Psoas muscle (tissue), 8 donors: ENCODE measurements around the gene SLC35F4. TPM values are rescaled to one million over a fixed set of nuclear protein-coding genes. Genes with fewer than 3 reads are reported as not detected.
"Not testable (repeated sequence)": the region's sequence is repeated elsewhere in the genome, so short reads cannot be mapped to it uniquely, and the experiment has no call there.

Experiments used
- ATAC-seq, 4 donors: fragments of 200-7000 bp; cut with Tn5 transposase; one replicate each; pipeline ENCODE4 v1.9.1; 2020; ENCODE audit warnings: moderate library complexity in 3 of 4, mild to moderate bottlenecking in 2 of 4
- DNase-seq, 2 donors: peaks; one replicate each; pipeline ENCODE4 v3.0.0-alpha.2; 2020
- H3K27ac ChIP-seq: fragments of 200-600 bp; one replicate; pipeline ENCODE4 v1.8.0; 2022
- H3K27me3 ChIP-seq, 3 donors: fragments of 200-600 bp in 1 of 3; one replicate each; pipeline versions ENCODE4 v1.6.1 to v1.8.0; 2013 to 2022; ENCODE audit warnings: low read length in 2 of 3, mild to moderate bottlenecking in 2 of 3, moderate library complexity in 1 of 3; ENCODE audit not compliant: insufficient read depth in 3 of 3
- H3K36me3 ChIP-seq, 2 donors: fragments of 200-600 bp in 1 of 2; one replicate each; pipeline versions ENCODE4 v1.6.1 to v1.8.0; 2013 to 2022; ENCODE audit warnings: low read depth in 1 of 2, mild to moderate bottlenecking in 1 of 2, moderate library complexity in 1 of 2; ENCODE audit not compliant: insufficient read depth in 1 of 2
- H3K4me1 ChIP-seq: fragments of 200-600 bp; one replicate; pipeline ENCODE4 v1.8.0; 2022
- H3K4me3 ChIP-seq: fragments of 200-600 bp; one replicate; pipeline ENCODE4 v1.8.0; 2022; ENCODE audit warnings: mild to moderate bottlenecking
- H3K9me3 ChIP-seq: fragments of 200-600 bp; one replicate; pipeline ENCODE4 v1.8.0; 2022
- WGBS, 3 donors: extraction: QIAGEN DNeasy Blood & Tissue Kit; methylation state at CpG; one replicate each; pipeline versions ENCODE4 v1.1.6 to v1.1.7; 2013; 5-methylcytosine and 5-hydroxymethylcytosine counted together
- intact Hi-C, 2 donors: fragments of 100-400 bp; cut with DNase I; formaldehyde crosslinking; loops; one replicate each; pipeline versions ENCODE4 v1.11.0 to v1.14.2; 2022
- polyA plus RNA-seq, 3 donors: library from polyadenylated mRNA; stranded (reverse); fragments of 200-250 nt; gene quantifications; one replicate each; pipeline ENCODE4 v1.2.3, GENCODE V29; 2013
- total RNA-seq, 4 donors: library from RNA; stranded (reverse); fragmentation: NEBNext Ultra II Directional in 2 of 4; extraction: Animal tissue kit (Norgen Biotek cat#: 25700) in 2 of 4; gene quantifications; one replicate each; pipeline versions ENCODE4 v1.2.1 to v1.2.4, GENCODE V29; 2021 to 2023
- TF ChIP-seq, protein P1 (sequence below): fragments of 200-600 bp; IDR thresholded peaks from one replicate; pipeline ENCODE4 v1.8.0; 2022; ENCODE audit warnings: antibody characterized with exemption
- donor health status: healthy with polysubstance abuse.
- donor health status: DM: no; HTN: no; CAD: no; lungs with moderate emphysema.
- donor health status: Bipolar disorder and iron deficiency.
- donor health status: healthy.
- donor health status: DM: yes; HTN: yes; CAD: no.
- donor health status: DM: no; HTN: no; CAD: no.
- donor health status: DM: no; HTN: no; CAD: no.
- donor health status: DM: yes; HTN: yes; CAD: no.

Gene SLC35F4
- total and polyA plus RNA-seq, 7 donors = not detected

DNA sequence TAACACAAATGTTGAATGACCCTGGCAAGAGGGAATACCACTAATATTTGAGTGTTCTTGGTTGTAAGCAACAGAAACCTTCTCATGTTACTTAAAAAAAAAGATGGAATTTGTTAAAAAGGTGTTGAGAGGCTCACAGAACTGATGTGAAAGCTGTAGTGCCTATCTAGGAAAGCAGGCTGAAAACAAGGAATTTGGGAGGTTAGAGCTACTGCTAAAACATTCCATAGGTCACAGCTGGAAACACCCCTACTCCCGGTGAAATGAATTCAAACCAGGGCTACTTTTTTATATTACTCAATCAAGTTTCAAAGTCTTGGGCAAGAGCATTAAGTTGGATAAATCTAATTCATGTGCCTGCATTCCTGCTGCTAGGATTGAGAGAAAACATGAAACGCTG is 104.1 kb downstream of the SLC35F4 start:
- Histone ChIP-seq H3K9me3 (no peaks in the 10 kb centered on the region), H3K27ac (no peak overlapping the region), H3K4me1 (no peaks in the 10 kb centered on the region), H3K4me3 (no peak overlapping the region), H3K36me3 (no peaks in the 10 kb centered on the region), H3K27me3 (no peaks in the 10 kb centered on the region)
- intact Hi-C loops = no loop called here
- TF ChIP-seq, protein P1, sequence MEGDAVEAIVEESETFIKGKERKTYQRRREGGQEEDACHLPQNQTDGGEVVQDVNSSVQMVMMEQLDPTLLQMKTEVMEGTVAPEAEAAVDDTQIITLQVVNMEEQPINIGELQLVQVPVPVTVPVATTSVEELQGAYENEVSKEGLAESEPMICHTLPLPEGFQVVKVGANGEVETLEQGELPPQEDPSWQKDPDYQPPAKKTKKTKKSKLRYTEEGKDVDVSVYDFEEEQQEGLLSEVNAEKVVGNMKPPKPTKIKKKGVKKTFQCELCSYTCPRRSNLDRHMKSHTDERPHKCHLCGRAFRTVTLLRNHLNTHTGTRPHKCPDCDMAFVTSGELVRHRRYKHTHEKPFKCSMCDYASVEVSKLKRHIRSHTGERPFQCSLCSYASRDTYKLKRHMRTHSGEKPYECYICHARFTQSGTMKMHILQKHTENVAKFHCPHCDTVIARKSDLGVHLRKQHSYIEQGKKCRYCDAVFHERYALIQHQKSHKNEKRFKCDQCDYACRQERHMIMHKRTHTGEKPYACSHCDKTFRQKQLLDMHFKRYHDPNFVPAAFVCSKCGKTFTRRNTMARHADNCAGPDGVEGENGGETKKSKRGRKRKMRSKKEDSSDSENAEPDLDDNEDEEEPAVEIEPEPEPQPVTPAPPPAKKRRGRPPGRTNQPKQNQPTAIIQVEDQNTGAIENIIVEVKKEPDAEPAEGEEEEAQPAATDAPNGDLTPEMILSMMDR = no peak
- ATAC-seq = no peak
- 21 to 26% (median 25%) methylated on average over 2 of the region's 2 CpGs for WGBS, 3 donors
- no peak for DNase-seq

DNA sequence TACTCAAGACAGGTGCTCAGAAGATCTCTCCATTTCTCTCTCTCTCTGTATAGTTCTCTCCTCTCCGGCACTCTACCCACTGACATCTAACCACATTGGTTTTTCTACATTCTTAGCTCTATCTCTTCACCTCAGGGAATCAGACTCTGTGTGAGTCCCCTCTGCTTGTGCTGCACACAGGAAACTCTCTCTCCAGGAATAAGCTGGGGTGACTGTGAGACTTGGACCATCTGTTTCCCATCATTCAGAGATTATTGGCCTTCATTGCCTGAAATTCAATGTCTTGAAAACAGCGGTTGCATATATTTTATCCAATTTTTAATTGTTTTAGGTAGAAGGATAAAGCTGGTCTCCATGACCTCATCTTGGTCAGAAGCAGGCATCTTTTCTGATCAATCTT is 105.0 kb downstream of the SLC35F4 start:
- no peak overlapping the region for H3K27ac ChIP-seq
- TF ChIP-seq, protein P1 = no peak
- no peaks in the 10 kb centered on the region for H3K27me3 ChIP-seq
- no peak for DNase-seq
- ATAC-seq = no peak
- no peaks in the 10 kb centered on the region for H3K36me3 ChIP-seq
- intact Hi-C loops = no loop called here
- H3K4me1 ChIP-seq = no peaks in the 10 kb centered on the region
- WGBS, 3 donors = 48 to 57% (median 56%) methylated on average over 2 of the region's 2 CpGs
- no peaks in the 10 kb centered on the region for H3K9me3 ChIP-seq
- H3K4me3 ChIP-seq = no peak overlapping the region

DNA sequence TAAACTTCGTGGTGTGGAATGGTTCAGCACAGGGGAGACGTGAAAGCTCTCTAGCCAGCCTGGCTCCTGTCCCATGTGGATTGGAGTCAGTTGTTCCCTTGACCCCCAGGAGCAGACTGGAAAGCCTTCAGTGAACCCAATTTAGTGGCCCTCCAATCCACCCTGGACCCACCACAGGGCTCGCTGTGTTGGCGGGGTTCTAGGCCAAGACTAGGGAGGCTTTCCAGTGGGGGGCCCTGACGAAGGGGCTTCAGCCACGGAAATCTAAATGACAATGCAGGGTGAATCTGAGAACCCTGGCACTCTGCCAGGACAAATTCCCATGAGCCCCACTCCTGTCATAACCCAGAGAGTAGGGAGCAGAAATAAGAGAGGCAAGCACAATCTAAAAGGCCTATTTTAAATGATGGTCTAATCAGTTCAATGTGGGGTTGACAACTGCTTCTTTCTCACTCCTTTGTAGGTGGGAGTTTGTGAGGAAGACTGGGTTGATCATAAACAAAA is 110.8 kb downstream of the SLC35F4 start:
- Histone ChIP-seq H3K36me3 (no peaks in the 10 kb centered on the region), H3K27ac (no peak overlapping the region)
- no peak for ATAC-seq

DNA sequence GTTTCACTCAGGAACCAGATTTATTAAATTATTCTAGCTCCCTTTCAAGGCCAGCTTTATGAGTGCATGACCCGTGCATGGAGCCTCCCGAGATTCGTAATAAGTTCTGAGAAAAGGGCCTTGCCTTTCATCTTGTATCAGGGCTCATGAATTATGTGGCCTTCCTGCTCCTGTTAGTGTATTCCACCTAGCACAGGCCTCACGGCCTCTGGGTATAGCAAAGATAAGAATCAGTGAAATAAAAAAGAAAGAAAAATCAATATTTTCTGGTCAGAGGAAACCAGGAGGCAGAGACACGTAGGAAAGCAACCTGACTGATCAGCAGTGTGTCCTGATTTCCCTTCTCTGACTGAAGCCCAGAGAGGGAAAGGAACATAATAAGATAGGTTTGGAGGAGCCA is 111.4 kb downstream of the SLC35F4 start:
- WGBS, 3 donors = 74 to 77% (median 75%) methylated on average over 5 of the region's 5 CpGs
- no peaks in the 10 kb centered on the region for H3K27me3 ChIP-seq
- no peaks in the 10 kb centered on the region for H3K9me3 ChIP-seq
- no peak overlapping the region for H3K27ac ChIP-seq
- ATAC-seq (no peak), DNase-seq (no peak)
- H3K4me1 ChIP-seq = no peaks in the 10 kb centered on the region
- TF ChIP-seq, protein P1 = no peak
- no peaks in the 10 kb centered on the region for H3K36me3 ChIP-seq
- no peak overlapping the region for H3K4me3 ChIP-seq
- intact Hi-C loops = no loop called here

More for the DNA sequence above, 110.8 kb downstream of the SLC35F4 start:
- 57 to 63% (median 61%) methylated on average over 6 of the region's 6 CpGs for WGBS, 3 donors
- Histone ChIP-seq H3K4me3 (no peak overlapping the region), H3K9me3 (no peaks in the 10 kb centered on the region), H3K4me1 (no peaks in the 10 kb centered on the region), H3K27me3 (no peaks in the 10 kb centered on the region)
- TF ChIP-seq, protein P1 = no peak
- DNase-seq = no peak
- intact Hi-C loops = no loop called here

DNA sequence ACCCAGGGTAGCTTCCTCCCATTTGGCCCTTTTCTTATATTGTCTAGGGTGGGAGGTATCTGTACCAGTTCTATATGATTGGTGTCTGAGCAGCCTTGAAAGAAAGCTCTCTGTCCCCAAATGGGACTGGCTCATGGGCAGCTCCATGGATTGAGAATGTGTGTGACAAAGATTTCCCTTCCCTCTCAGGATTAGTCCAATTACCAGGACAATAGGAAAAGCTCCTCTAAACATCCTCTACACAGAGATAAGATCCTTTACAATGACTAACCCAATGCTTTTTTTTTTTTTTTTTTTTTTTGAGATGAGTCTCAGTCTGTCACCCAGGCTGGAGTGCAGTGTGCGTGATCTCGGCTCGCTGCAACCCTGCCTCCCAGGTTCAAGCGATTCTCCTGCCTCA is 112.1 kb downstream of the SLC35F4 start:
- ATAC-seq (no peak), DNase-seq (no peak)
- intact Hi-C loops = no loop called here
- Histone ChIP-seq H3K27me3 (no peaks in the 10 kb centered on the region), H3K36me3 (no peaks in the 10 kb centered on the region), H3K9me3 (no peaks in the 10 kb centered on the region), H3K4me1 (no peaks in the 10 kb centered on the region), H3K27ac (no peak overlapping the region), H3K4me3 (no peak overlapping the region)
- WGBS, 3 donors = 96 to 98% (median 97%) methylated on average over 4 of the region's 4 CpGs
- TF ChIP-seq, protein P1 = no peak

DNA sequence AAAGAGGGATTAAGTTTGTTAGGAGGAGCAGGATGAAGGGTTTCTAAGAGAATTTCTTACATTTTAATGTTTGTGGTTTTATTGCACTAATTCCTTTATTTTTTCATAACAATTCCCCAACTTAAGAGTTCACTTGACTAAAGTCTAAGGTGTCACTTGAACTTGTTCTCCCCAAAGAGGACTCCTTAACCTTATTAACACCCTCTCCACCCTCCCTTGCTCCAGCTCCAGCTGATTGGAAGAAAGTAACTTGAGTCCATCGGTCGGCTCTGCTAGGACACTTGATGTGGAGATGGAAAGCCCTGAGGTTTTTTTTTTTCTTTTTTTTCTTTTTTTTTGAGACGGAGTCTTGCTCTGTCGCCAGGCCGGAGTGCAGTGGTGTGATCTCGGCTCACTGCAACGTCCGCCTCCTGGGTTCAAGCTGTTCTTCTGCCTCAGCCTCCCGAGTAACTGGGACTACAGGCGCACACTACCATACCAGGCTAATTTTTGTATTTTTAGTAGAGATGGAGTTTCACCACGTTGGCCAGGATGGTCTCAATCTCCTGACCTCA is 113.7 kb downstream of the SLC35F4 start:
- H3K9me3 ChIP-seq, H3K27ac ChIP-seq, H3K4me3 ChIP-seq, DNase-seq, H3K27me3 ChIP-seq, intact Hi-C loops, H3K36me3 ChIP-seq, H3K4me1 ChIP-seq, ATAC-seq: not testable (repeated sequence)
- 49 to 54% (median 51%) methylated on average over 11 of the region's 11 CpGs for WGBS, 3 donors
